Right lung (tissue), 5 donors: Measurements from ENCODE around the gene PIGC. TPM values are rescaled to one million over a fixed set of nuclear protein-coding genes. Genes with fewer than 3 reads are reported as not detected.
A peak's percentile ranks its signal among the peaks of the same experiment; 100 is the strongest.

Experiments used
- DNase-seq, 2 donors: peaks; one replicate each; pipeline ENCODE4 v3.0.0-alpha.2; 2013
- polyA plus RNA-seq, 5 donors: library from polyadenylated mRNA; unstranded; fragments of 120-200 nt; gene quantifications; one replicate each; pipeline versions ENCODE4 v1.2.1 to v1.2.3, GENCODE V29; 2013; ENCODE audit warnings: inconsistent platforms in 1 of 5, low replicate concordance in 1 of 5; ENCODE audit not compliant: insufficient read length in 5 of 5, insufficient read depth in 1 of 5

The PIGC gene
- polyA plus RNA-seq, 5 donors: 40.8 to 48.2 (median 46.7) TPM

DNA sequence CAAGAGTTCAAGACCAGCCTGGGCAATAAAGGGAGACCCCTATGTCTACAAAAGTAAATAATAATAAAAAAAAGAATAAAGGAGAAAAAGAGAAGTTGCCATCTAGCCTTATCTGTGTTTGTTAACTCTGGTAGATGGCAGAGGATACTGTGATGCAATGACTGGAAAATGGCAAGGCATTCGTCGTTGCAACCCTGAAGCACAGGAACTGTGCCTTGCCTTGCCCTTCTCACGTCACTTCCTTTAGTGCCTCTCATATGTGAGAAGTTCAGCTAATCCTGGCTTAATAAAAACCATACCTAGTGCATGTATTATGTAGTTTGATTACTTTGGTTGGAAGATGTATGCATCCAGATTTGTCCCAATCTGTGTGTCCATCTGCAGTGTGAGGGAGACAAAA lies 25.8 kb upstream of the PIGC start:
- no peak for DNase-seq

DNA sequence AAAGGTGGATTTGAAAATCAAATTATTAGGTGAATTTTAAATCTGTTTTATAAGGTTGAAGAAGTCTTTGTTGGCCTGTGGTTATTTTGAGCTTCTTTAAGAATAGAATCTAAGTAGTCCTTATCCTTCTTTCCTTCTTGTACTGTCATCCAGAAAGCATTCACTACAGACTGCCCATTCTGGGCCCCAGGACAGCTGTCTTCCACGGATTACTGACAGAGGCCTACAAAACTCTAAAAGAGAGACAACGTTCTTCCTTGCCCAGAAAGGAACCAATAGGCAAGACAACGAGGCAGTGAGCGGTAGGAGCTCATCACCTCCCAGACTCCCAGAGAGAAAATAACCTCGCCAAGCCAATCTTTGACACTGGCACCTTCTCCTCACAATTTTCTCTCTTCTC lies 24.4 kb upstream of the PIGC start:
- DNase-seq: no peak

DNA sequence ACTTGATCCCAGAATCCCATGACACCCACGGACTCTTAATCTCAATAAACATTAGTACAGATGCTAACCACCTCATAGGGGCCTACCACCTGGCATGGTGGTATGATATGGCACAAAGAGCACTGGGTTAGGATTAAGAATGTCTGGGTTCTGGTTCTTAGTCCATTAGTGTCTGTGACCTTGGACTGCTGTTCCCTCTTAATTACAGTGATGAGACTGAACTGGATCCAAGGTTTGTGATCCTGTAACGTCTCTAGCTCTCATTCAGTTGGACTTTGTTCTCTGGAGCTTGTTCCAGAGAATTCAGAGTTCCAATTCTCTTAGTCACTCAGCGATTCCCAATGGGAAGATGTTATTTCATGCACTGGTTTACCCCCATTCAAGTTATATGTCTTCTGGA lies 23.6 kb upstream of the PIGC start:
- no peak for DNase-seq

DNA sequence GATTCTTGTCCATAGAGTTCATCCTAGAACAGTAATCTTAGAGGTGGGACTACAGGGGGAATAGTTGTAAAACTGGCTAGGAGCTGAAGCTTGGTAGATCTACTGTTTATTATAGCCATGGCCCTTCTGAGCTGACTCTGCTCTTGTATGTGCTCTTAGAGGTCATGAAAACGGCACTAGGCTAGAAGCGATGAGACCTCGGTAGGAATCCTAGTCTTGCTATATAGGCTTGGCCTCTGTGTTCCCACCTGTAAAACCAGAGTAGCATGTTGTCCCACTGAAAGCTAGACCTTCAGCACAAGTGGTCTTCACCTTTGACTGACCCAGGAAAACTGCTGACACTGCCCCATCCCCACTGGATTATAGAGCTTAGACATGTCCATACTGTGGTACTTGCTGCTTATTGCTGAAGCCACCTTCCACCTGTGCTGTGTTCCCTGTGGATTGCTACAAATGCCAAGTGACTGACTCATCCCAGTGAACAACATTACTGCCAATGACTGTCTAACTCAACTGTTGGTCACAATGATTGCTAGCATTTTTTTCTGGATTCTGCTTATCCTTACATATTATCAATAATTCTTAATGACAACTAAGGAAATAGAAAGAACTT lies 23.0 kb upstream of the PIGC start:
- DNase-seq: no peak

DNA sequence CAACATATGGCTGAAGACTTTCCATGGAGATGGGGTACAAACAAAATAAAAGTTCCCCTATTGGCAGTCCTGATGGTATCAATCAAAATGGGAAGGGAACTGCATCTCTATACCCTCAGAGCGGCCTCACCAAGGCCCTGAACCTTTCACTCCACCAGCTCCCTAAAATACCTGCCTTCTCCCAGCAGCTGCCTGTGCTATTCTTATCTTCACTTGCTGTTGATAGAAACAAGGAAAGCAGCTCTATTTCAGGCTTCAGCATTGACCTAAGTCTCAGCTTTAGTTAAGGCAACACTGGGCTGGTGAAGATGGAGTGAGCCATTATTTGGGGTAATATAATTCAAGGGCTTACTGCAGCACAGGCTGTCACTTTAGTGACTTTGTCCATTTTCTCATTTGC lies 21.7 kb upstream of the PIGC start:
- no peak for DNase-seq

DNA sequence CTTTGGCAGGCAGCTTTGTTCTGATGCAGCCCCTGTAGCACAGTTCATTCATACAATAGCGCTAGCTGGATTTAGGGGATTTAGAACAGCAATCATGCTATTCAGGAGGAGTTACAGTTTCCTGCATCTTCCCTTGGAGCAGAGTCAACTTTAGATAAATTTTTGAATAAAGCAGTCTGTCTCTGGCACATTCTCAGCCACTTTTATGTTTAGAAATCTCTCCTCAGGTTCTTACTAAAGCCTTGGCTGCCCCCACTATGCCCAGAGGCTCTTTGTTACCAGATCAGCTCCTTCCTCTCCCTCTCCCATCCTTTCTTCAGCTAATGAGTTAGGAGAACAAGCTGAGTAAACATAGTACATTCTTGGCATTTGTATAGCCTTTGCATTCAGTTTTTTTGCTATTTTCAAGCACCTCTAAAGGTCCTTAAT lies 17.0 kb upstream of the PIGC start:
- DNase-seq: no peak

DNA sequence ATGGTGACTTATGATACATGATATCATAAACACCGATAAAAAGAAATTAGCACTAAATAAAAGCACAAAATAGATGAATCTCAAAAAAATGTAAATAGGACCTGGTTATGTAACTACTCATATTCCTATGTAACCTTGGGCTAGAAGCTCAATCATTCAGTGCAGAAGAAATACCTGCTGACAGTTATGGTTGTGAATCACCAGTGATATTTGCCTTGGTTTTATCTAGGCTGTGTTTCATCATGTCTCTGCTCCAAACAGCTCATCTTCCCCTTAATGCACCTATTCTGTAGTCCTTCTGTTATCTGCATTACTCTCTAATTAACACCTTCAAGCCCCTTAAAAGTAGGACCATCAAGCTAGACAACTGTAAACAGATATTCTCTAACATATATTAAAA lies 16.3 kb upstream of the PIGC start:
- DNase-seq: no peak

DNA sequence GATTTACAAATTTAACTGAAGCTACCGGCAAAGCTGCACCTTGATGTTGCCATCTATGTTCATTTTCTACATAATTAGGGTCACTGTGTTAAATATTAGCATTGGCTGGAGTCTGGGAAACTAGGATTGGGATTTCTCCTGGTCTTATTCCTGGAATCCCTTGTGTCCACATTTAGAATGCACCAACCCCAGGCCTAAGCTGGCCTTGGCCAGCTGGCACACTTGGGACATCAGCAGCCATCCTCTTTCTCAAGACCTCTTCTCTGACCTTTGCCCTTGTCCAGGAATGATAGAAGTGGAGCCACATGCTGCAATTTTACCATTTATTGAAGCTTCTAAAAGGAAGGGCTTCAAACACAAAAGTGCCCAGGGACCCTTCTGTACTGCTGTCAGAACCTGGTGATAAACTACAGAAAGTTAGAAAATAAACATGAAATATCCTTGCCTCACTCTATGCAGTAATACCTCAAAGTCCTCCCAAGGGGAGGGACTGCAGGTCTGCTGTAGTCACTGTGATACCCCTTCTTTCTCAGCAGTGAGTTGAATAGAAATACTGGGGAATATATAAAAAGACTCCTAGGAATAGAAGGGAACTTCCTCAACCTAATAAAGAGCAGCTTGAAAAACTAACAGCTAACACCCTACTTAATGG lies 13.7 kb upstream of the PIGC start:
- DNase-seq: no peak

DNA sequence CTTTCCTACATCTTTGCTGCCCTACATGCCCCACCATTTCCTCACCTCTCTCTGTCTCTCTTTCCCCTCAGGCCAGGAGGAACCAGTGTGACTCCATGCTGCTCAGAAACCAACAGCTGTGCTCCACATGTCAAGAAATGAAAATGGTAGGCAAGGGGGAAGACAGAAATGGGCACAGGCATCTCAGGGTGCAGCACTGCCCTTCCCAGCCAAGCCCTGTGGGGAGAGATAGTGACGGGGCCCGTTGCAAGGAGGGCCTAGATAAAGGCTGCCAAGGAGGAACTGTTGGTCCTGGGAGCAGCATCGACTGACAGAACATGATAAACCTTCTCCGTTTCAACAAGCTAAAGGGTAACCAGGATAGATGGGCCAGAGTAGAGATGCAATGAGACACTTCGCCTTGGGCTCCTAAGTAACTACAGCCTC lies 12.5 kb upstream of the PIGC start:
- no peak for DNase-seq

DNA sequence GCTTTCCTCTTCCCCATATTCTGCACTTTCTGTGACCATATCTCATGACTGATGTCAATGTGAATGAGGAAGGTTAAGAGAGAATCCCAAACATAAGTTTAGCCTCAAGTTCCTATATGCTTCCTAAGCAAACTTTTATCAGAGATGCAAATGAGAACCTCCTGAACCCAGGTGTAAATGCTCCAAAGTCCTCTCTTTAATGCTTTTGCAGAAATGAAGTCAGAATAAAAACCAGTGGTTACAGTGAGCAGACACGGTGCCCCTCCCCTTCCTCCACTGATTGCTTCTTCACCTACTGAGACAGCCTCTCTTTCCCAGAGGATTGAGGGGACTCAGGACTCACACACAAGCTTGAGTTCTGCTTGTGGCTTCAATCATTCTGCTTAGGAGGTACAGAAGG lies 11.6 kb upstream of the PIGC start:
- no peak for DNase-seq

DNA sequence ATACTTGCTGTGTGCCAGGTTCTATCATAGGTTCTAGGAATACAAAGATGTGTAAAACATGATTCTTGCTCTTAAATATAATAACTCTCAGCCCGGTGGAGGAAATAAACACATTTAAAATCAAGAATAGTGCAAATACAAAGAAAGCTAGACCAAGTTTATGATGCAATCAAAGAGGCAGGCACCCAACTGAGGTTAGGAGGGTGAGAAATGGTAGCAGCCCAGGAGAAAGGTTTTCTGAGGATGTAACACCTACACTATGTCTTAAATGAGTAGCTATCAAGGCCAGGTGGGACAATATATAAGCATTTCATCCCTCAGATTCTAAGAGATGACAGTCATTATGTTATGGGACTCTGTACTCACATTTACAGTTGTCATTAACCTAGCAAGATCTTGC lies 9.7 kb upstream of the PIGC start:
- DNase-seq: no peak

DNA sequence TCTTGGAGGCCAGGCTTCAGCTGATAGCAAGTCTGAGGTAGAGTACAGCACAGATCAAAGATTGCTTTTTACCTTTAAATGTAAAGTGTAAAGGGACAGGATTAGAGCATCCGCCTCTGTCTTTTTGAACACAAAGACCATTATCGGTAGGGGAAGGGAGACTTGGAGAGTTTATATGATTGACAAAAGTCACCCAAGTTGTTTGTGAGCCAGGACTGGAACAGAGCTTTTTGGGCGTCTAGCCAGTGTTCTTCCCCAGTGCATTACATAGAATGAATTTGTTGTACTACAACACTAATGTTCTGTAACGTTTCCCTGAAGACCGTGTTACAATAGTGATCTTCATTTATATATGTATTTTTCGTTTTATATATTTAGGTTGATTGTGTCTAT lies 9.3 kb upstream of the PIGC start:
- DNase-seq: no peak

DNA sequence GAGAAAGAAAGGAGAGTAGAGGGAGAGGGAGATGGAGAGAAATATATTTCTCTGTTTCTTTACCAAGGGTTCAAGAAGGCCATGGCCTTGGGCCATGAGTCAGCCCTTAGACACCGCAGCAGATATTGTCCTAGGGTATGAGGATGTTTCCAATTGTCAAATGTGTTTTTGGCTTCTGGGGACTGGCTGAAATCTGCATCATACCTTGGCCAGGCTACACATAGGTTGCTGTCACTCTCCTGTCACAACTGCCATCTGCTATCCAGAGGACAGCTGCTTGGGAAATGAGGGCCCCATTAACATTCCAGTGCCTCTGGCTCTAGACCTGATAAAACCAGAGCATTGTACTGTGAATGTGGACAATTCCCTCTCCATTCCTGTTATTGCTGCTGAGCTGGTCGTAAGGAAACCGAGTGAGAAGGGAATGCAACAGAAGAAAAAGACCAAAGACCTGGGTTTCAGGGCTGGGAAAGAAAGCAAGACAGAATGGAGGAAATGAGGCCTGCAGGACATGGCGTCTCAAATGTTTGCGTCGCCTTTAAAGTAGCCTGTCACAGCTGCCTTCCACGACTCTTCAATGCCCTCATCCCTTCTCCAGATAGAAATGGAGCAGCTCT lies 8.8 kb upstream of the PIGC start:
- DNase-seq: no peak

DNA sequence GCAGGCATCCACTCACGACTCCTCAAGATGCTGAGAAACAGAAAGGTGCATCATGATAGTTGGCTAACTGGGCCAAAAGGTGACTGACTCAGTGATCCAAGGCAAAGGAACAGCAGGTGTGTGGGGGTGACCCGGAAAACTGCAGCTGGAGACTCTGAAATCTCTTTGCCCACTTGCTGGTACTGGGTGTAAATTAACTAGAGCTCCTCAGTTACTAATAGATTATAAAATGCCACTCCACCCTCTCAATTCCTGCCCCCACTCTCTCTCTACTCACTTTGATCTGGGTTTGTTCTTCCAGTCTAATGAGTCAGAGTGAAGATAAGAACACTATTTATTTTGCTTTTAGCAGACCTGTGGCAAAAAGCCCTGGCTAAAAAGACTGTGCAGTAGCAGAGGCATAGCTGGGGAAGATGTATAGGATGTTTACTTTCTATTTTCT lies 7.2 kb upstream of the PIGC start:
- no peak for DNase-seq

DNA sequence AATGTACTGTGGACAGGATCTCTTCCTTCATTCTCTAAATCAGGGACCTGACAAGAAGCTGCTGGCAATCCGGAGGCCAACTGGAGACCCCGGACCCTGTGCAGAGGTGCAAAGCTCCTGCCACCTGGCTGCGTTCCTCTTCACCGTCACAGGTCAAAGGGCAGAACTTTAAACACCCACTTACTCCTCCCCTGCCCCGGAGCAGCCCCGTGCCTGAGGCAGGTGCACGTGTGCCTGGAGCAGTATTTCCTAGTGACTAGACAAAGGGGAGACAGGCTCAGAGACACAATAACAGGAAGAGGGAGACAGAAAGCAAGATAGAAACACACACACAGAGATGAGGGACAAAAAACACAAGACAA lies 6.6 kb upstream of the PIGC start:
- no peak for DNase-seq

DNA sequence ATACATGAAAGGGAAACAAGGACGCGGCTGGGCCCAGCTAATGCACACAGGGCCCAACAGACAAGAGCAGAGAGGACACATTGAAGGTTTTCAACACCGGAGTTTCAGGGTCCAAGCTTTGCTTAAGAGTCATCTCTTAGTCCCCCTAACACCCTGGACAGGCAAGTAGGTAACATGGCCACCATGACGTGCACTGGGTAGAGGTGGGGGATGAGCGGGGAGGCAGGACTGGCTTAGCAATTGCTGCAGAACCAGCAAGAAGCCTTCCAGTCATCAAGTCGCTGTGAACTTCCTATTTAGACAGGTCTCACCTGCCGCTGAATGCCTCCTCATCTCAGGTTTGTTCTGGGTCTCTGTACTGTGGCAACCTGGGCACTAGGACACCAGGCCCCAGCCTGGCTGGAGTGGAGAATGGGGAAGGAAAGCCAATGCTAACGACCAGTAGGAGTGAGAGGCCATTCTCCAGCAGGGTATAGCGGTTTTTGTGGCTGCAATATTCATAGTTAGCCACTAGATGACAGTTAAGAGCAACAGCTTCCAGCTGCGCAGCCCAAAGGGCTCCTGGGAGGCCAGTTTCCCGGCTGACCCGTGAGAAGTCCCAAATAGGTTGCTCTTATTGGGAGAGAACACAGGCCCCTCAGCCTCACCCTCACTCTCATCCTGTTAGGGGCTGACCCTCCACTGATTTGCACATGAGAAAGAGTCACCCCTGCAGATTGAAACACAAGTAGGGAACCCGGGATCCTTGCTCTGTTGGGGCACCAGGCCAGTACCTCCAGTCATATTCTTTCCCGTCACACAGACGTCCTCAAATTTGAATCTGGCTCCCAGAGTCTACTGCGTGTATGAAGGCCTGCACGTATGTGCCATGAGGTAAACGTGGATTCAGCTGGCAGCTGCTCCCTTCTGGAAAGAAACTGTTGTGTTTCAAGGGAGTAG lies 6.0 kb upstream of the PIGC start:
- peak in 1 of 2 donors; percentile 44 for DNase-seq

DNA sequence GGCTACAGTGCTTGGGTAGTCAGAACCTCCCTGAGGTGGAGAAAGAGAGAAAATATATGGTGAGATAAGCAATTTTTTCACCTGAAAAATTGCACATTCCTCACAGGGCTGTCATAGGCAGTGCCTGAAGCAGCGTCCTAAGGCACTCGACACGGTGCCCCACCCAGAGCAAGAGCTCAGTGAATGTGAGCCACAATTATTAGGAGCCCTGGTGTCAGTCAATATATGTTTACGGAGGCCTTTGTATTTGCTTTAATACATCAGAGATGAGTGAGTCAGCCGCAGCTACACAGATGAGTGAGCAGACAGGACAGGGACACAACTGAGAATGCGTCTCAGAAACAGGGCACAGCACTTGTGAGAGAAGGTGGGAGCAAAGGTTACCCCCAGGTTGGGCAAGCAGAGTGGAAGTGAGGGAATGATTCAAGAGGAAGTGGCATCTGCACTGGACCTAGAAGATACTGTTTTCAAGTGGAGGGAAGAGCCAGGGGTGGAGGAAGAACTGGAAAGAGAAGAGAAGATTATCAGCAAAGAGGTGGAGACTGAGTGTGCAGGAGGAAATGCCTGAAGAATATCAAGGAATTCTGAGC lies 5.2 kb upstream of the PIGC start:
- no peak for DNase-seq

DNA sequence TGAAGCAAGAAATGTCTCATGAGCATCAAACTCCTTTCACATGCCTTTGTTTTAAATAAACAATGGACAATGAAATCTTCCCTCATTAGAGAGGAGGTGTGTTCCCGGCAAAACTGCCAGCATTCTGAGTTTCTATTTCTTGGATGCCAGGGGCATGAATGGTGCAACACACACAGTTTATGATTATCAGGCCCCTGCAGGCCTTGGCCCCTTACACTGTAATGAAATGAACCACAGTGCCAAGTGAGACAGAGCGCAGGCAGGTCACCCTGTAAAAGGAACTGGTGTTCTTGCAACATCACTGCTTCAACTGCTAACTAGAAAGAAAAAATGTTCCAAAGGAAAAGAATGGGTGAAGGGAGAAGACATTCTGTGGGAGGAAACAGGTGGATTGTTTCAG lies 3.8 kb upstream of the PIGC start:
- DNase-seq: no peak

DNA sequence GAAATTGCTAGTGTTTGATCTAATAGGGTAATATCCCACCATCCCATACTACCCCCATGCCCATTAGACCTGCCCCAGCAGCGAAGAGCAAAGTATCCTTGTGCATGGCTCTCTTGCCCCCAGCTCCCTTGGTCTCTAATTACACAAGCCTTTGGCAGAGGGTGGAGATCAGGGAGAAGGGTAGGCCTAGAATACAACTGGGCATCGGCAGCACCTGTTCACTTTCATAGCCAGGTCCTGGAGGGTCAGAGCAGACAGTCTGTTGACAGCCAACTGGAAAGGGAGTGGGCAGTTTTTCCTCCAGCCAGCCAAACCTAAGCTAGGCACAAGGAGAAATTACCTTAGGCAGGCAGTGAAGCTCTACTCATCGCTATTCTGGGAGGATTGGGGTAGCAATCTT lies 2.7 kb upstream of the PIGC start:
- DNase-seq: no peak

DNA sequence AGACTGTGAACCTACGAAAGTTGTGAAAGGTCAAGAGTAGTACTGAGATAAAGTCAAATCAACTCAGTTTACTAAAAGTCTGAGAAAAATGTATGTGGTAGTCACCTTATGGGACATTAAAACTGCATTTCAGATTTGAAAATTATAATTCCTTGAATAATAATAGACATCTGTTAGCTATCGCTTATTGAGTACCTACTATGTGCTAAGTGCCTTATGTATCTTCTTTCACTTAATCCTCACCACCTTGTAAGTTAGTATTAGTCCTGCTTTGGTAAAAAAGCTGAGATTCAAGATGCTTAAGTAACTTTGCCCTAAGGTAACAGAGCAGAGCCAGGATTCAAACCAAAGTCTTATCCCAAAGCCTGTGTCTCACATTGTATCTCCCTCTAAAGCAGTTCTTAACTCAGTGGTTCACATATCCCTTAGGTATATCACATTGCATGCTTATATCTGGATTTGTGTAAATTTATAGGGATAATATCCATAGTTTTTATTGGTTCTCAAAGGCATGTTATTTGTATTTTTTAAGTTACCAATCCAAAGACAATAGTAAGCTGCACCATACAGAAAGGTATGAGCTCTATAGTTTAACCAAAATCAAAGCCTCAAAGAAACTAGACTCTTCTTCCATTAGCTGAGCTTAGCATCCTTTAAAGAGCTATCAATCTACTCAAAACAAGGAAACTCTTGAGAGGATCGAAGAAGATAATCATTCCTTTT lies 865 bp downstream of the PIGC start:
- DNase-seq: no peak

DNA sequence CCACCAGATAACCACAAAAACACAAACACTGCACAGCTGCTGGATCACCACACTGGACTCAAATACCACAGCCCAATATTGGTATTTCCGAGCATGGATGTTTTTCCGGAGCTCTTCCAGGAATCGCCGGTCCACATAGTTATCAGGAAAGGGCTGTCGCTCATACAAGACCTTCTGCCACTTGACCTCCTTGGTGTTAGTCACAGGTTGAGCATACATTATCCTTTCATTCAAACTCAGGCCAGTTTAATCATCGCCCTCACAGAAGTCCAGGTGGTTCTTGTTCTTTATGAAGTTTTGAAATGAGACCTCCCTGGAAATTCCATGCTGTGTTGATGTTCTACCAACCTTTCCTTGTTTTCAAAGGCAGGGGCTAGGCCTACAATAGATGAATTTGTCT lies 1.5 kb downstream of the PIGC start:
- DNase-seq: no peak
